ENCODE data around the gene ING3. TPM values are rescaled to one million over a fixed set of nuclear protein-coding genes. Genes with fewer than 3 reads are reported as not detected.

Gene ING3
- total and polyA plus RNA-seq, 9 of the 15 experiments (the other 6 are each of a cell fraction or from before 2014, with no cell fraction given): 22.8 to 233 (median 50.4) TPM

DNA sequence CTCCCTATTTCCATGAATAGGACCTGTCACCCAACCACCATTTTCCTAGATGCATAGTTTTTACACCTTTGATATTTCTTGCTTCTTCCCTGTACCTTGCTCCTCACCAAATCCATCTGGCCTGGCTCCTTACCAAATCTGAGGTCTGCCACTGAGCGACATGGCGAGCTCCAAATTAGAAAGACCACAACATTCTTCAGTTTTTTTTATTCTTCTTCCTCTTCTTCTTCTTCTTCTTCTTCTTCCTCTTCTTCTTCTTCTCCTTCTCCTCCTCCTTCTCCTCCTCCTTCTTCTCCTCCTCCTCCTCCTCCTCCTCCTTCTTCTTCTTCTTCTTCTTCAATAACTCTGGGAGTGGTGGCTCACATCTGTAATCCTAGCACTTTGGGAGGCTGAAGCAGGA lies 45.1 kb downstream of the ING3 start (continued):
- TF ChIP-seq, protein P1, sequence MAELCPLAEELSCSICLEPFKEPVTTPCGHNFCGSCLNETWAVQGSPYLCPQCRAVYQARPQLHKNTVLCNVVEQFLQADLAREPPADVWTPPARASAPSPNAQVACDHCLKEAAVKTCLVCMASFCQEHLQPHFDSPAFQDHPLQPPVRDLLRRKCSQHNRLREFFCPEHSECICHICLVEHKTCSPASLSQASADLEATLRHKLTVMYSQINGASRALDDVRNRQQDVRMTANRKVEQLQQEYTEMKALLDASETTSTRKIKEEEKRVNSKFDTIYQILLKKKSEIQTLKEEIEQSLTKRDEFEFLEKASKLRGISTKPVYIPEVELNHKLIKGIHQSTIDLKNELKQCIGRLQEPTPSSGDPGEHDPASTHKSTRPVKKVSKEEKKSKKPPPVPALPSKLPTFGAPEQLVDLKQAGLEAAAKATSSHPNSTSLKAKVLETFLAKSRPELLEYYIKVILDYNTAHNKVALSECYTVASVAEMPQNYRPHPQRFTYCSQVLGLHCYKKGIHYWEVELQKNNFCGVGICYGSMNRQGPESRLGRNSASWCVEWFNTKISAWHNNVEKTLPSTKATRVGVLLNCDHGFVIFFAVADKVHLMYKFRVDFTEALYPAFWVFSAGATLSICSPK (IDR thresholded peaks at IDR 0.05; ENCODE audit: borderline replicate concordance): 0 out of 2 replicates have a peak, but pooled peaks have one; percentile 18
- TF ChIP-seq MIER1 (IDR thresholded peaks at IDR 0.05; ENCODE audit: low read depth) (0 out of 2 replicates have a peak, but pooled peaks have one; percentile 20), ZNF444 (CRISPR knock-in tag; IDR thresholded peaks at IDR 0.05) (no peak), MTA2 (IDR thresholded peaks at IDR 0.05; ENCODE audit: low read depth) (peak; percentile 40), SLC30A9 (CRISPR knock-in tag; IDR thresholded peaks at IDR 0.05) (no peak), PHTF2 (CRISPR knock-in tag; IDR thresholded peaks at IDR 0.05) (no peak), OTX1 (CRISPR knock-in tag; IDR thresholded peaks at IDR 0.05) (0 out of 2 replicates have a peak, but pooled peaks have one; percentile 22), BRD9 (IDR thresholded peaks at IDR 0.05; ENCODE audit: low read depth, partially characterized antibody) (no peak), CSDE1 (IDR thresholded peaks at IDR 0.05) (peak in 1 of 2 experiments; percentile 86; a peak in 1 of 4 replicates), SMAD3 (CRISPR knock-in tag; conservative IDR thresholded peaks at IDR 0.05) (no peak), YBX1 (IDR thresholded peaks at IDR 0.05) (0 out of 2 replicates have a peak, but pooled peaks have one; percentile 77), NCOA2 (IDR thresholded peaks at IDR 0.05; ENCODE audit: partially characterized antibody in 2 of 2) (peak in 1 of 2 experiments; percentile 23), NFYB (IDR thresholded peaks at IDR 0.05; ENCODE audit: extremely low read depth, insufficient read length) (no peak), RHOXF2B (CRISPR knock-in tag; conservative IDR thresholded peaks at IDR 0.05) (0 out of 2 replicates have a peak, but pooled peaks have one; percentile 30), TFAM (CRISPR knock-in tag; conservative IDR thresholded peaks at IDR 0.05) (no peak), TBP (optimal IDR thresholded peaks at IDR 0.05; ENCODE audit: low read depth, low read length) (no peak), HIVEP1 (CRISPR knock-in tag; IDR thresholded peaks at IDR 0.05) (no peak), ARID1B (IDR thresholded peaks at IDR 0.05) (peak; percentile 30), ARNT (IDR thresholded peaks at IDR 0.05) (peak in 1 of 2 experiments; percentile 61; a peak in 1 of 4 replicates)
- TF ChIP-seq, protein P2, sequence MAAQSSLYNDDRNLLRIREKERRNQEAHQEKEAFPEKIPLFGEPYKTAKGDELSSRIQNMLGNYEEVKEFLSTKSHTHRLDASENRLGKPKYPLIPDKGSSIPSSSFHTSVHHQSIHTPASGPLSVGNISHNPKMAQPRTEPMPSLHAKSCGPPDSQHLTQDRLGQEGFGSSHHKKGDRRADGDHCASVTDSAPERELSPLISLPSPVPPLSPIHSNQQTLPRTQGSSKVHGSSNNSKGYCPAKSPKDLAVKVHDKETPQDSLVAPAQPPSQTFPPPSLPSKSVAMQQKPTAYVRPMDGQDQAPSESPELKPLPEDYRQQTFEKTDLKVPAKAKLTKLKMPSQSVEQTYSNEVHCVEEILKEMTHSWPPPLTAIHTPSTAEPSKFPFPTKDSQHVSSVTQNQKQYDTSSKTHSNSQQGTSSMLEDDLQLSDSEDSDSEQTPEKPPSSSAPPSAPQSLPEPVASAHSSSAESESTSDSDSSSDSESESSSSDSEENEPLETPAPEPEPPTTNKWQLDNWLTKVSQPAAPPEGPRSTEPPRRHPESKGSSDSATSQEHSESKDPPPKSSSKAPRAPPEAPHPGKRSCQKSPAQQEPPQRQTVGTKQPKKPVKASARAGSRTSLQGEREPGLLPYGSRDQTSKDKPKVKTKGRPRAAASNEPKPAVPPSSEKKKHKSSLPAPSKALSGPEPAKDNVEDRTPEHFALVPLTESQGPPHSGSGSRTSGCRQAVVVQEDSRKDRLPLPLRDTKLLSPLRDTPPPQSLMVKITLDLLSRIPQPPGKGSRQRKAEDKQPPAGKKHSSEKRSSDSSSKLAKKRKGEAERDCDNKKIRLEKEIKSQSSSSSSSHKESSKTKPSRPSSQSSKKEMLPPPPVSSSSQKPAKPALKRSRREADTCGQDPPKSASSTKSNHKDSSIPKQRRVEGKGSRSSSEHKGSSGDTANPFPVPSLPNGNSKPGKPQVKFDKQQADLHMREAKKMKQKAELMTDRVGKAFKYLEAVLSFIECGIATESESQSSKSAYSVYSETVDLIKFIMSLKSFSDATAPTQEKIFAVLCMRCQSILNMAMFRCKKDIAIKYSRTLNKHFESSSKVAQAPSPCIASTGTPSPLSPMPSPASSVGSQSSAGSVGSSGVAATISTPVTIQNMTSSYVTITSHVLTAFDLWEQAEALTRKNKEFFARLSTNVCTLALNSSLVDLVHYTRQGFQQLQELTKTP (IDR thresholded peaks at IDR 0.05; ENCODE audit: low read depth in 1 of 2, partially characterized antibody in 2 of 2): peak in 1 of 2 experiments; percentile 43
- TF ChIP-seq, protein P3, sequence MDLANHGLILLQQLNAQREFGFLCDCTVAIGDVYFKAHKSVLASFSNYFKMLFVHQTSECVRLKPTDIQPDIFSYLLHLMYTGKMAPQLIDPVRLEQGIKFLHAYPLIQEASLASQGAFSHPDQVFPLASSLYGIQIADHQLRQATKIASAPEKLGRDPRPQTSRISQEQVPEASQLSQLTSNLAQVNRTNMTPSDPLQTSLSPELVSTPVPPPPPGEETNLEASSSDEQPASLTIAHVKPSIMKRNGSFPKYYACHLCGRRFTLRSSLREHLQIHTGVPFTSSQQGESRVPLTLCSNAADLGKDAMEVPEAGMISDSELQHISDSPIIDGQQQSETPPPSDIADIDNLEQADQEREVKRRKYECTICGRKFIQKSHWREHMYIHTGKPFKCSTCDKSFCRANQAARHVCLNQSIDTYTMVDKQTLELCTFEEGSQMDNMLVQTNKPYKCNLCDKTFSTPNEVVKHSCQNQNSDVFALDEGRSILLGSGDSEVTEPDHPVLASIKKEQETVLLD (IDR thresholded peaks at IDR 0.05): peak; percentile 48; the same call in 1 of the 2 replicates
- TF ChIP-seq, protein P4, sequence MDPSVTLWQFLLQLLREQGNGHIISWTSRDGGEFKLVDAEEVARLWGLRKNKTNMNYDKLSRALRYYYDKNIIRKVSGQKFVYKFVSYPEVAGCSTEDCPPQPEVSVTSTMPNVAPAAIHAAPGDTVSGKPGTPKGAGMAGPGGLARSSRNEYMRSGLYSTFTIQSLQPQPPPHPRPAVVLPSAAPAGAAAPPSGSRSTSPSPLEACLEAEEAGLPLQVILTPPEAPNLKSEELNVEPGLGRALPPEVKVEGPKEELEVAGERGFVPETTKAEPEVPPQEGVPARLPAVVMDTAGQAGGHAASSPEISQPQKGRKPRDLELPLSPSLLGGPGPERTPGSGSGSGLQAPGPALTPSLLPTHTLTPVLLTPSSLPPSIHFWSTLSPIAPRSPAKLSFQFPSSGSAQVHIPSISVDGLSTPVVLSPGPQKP (CRISPR knock-in tag; IDR thresholded peaks at IDR 0.05): no peak
